PC-9 (cell line): ENCODE results near the gene PRXL2A. TPM values are rescaled to one million over a fixed set of nuclear protein-coding genes. Genes with fewer than 3 reads are reported as not detected.
A peak's percentile ranks its signal among the peaks of the same experiment; 100 is the strongest.

Source experiments
- BruUV-seq: library from RNA; stranded (reverse); fragments of 400-500 nt; replicated peaks from 2 replicates; lab custom pipeline; 2021; lab: Mats Ljungman, UMichigan
- CTCF ChIA-PET: fragments of 300-600 bp; sonication (Branson Sonifier 250); formaldehyde crosslinking; loops from one replicate; lab custom pipeline; 2022; ENCODE audit warnings: antibody characterized with exemption; lab: Charles Lee
- POLR2A ChIA-PET: fragments of 300-600 bp; sonication (Branson Sonifier 250); formaldehyde crosslinking; loops from one replicate; lab custom pipeline; 2022; ENCODE audit warnings: antibody characterized with exemption; ENCODE audit not compliant: unreplicated experiment; lab: Charles Lee
- DNase-seq, 2 experiments: peaks; one replicate each; pipeline versions ENCODE4 v3.0.0 to v3.0.0-alpha.2; 2015 to 2022; ENCODE audit warnings: mixed read lengths in 1 of 2
- H2AFZ ChIP-seq: fragments of 200-600 bp; sonication (generic); 2 replicates; pipeline ENCODE4 v1.8.1; 2017; ENCODE audit warnings: antibody characterized with exemption
- H3F3A ChIP-seq: fragments of 200-600 bp; sonication (generic); 2 replicates; pipeline ENCODE4 v1.8.1; 2017; ENCODE audit warnings: antibody characterized with exemption, mild to moderate bottlenecking, low read depth; ENCODE audit not compliant: insufficient read depth
- H3K27ac ChIP-seq: fragments of 200-600 bp; sonication (generic); 2 replicates; pipeline ENCODE4 v1.6.1; 2016; ENCODE audit warnings: mixed run types
- H3K27me3 ChIP-seq: fragments of 200-600 bp; sonication (generic); 2 replicates; pipeline ENCODE4 v1.6.1; 2016; ENCODE audit warnings: low read depth, mixed run types; ENCODE audit not compliant: insufficient read depth
- H3K36me3 ChIP-seq: fragments of 200-600 bp; sonication (generic); 2 replicates; pipeline ENCODE4 v1.6.1; 2016; ENCODE audit warnings: low read depth, mixed run types
- H3K4me1 ChIP-seq: fragments of 200-600 bp; sonication (generic); replicated peaks from 2 replicates; pipeline ENCODE4 v1.6.1; 2016; ENCODE audit warnings: mixed run types; ENCODE audit not compliant: insufficient read depth
- H3K4me2 ChIP-seq: fragments of 200-600 bp; sonication (generic); 2 replicates; pipeline ENCODE4 v1.6.1; 2017; ENCODE audit warnings: mixed run types
- H3K4me3 ChIP-seq: fragments of 200-600 bp; sonication (generic); 2 replicates; pipeline ENCODE4 v1.6.1; 2016; ENCODE audit warnings: mixed run types
- H3K79me2 ChIP-seq: fragments of 200-600 bp; sonication (generic); 2 replicates; pipeline ENCODE4 v1.6.1; 2017; ENCODE audit warnings: low read depth, mixed run types
- H3K9me2 ChIP-seq: fragments of 200-600 bp; sonication (generic); 2 replicates; pipeline ENCODE4 v1.8.1; 2017; ENCODE audit warnings: mild to moderate bottlenecking; ENCODE audit not compliant: insufficient read depth
- H3K9me3 ChIP-seq: fragments of 200-600 bp; sonication (generic); 2 replicates; pipeline ENCODE4 v1.8.1; 2016; ENCODE audit warnings: low read depth; ENCODE audit not compliant: insufficient read depth
- H4K20me1 ChIP-seq: fragments of 200-600 bp; sonication (generic); 2 replicates; pipeline ENCODE4 v1.8.1; 2017; ENCODE audit not compliant: insufficient read depth
- CTCF ChIP-seq: fragments of 200-600 bp; sonication (generic); conservative IDR thresholded peaks from 2 replicates; pipeline ENCODE4 v1.6.1; 2017; ENCODE audit warnings: mixed run types, antibody characterized with exemption, mild to moderate bottlenecking, moderate library complexity
- EZH2 ChIP-seq: fragments of 200-600 bp; sonication (generic); IDR thresholded peaks from 2 replicates; pipeline ENCODE4 v1.8.0; 2017; ENCODE audit warnings: antibody characterized with exemption, low read depth
- intact Hi-C: fragments of 100-400 bp; cut with micrococcal nuclease; formaldehyde crosslinking; loops from one replicate; pipeline ENCODE4 v1.10.0; 2022; ENCODE audit not compliant: unreplicated experiment
- total RNA-seq: library from RNA; stranded (reverse); gene quantifications from 2 replicates; pipeline ENCODE4 v1.2.3, GENCODE V29; 2021

The PRXL2A gene
- total RNA-seq, 1 experiment from 2014 or later = 88.7 TPM

- ChIA-PET POLR2A (no interaction called here), CTCF (no interaction called here)
- Histone ChIP-seq H3K27me3 (no peaks in the 10 kb centered on the region), H3K9me3 (no peaks in the 10 kb centered on the region), H3K4me1 (peaks cover 27% of the 10 kb centered on the region), H3K4me2 (no peak overlapping the region), H3K36me3 (0 out of 2 replicates have a peak, but pooled peaks cover 28% of the 10 kb centered on the region), H3K4me3 (no peak overlapping the region), H3K9me2 (no peaks in the 10 kb centered on the region), H4K20me1 (no peaks in the 10 kb centered on the region), H3K27ac (no peak overlapping the region), H2AFZ (no peak overlapping the region), H3K79me2 (no peaks in the 10 kb centered on the region), H3F3A (peaks cover 20% of the 10 kb centered on the region)
- intact Hi-C loops = no loop called here
- TF ChIP-seq EZH2 (no peak), CTCF (no peak)
- no TSS peak for BruUV-seq
- DNase-seq = no peak
Measured at GRCh38 chr10:80427541-80427940, 19.2 kb downstream of the PRXL2A start.

DNA sequence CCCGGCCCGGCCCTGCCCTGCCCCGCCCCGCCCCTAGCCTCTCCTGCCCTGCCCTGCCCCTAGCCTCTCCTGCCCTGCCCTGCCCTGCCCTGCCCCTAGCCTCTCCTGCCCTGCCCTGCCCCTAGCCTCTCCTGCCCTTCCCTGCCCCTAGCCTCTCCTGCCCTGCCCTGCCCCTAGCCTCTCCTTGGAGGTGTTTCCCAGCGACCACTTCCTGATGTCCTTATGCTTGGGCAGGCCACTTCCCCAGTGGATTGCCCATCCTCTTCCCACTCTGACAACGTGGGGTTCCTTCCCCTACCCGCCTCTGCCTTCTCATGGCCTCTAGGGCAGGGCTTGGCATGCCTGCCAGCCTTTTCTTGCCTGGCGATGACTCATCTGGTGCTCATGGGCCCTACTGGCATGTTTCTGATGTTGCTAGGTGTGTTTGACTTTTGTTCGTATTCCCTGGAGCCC, 21.2 kb downstream of the PRXL2A start:
- POLR2A ChIA-PET = no interaction called here
- intact Hi-C loops = loop anchor here (1.0 to 2.0 kb wide), 3 partner anchors 21 to 31 kb away; partner anchors contain the start of gene PRXL2A

DNA sequence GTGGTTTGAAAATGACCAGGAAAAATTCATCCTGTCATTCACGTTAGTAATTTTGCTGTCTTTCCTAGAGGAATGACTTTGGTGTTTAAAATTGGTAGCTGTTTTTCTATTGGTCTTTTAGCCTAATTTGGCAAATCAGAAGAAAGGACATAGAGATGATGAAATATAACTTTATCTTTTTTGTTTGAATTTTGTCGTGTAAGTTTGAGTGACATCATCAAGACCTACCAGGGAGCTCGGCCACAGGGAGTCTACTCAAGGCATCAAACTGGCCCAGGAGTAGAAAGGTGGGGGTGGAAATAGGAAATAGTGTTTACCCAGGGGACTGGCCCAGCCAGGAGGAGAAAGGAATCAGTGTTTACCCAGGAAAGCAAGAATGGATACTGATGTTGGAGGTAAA, 24.8 kb downstream of the PRXL2A start:
- TF ChIP-seq EZH2 (no peak), CTCF (no peak)
- Histone ChIP-seq H3K27ac (no peak overlapping the region), H3K9me2 (no peaks in the 10 kb centered on the region), H3K4me1 (peaks cover 54% of the 10 kb centered on the region), H3K79me2 (no peaks in the 10 kb centered on the region), H3K27me3 (no peaks in the 10 kb centered on the region), H4K20me1 (no peaks in the 10 kb centered on the region), H3K36me3 (0 out of 2 replicates have a peak, but pooled peaks cover 13% of the 10 kb centered on the region), H3K4me3 (no peak overlapping the region), H2AFZ (no peak overlapping the region), H3K4me2 (no peak overlapping the region), H3K9me3 (no peaks in the 10 kb centered on the region), H3F3A (peaks cover 55% of the 10 kb centered on the region)
- BruUV-seq = no TSS peak
- ChIA-PET CTCF (no interaction called here), POLR2A (interaction anchor here (0.6 kb wide), 1 partner anchor 945 kb away, joined by 6 read pairs; no protein-coding TSS in a partner anchor)
- intact Hi-C loops = no loop called here
- DNase-seq = no peak

More for the DNA sequence above, 21.2 kb downstream of the PRXL2A start:
- BruUV-seq = no TSS peak
- Histone ChIP-seq H2AFZ (no peak overlapping the region), H4K20me1 (no peaks in the 10 kb centered on the region), H3K27me3 (no peaks in the 10 kb centered on the region), H3F3A (peaks cover 24% of the 10 kb centered on the region), H3K9me3 (no peaks in the 10 kb centered on the region), H3K4me2 (peak overlapping the region; percentile 51), H3K27ac (peak overlapping the region; percentile 30), H3K36me3 (0 out of 2 replicates have a peak, but pooled peaks cover 21% of the 10 kb centered on the region), H3K4me1 (peaks cover 27% of the 10 kb centered on the region), H3K4me3 (no peak overlapping the region), H3K79me2 (no peaks in the 10 kb centered on the region), H3K9me2 (no peaks in the 10 kb centered on the region)
- DNase-seq = peak; percentile 92 to 96
- CTCF ChIA-PET = interaction anchor here (0.6 to 1.3 kb wide), 3 partner anchors 13 to 323 kb away, joined by 4 to 14 read pairs (median 7); no protein-coding TSS in a partner anchor
- TF ChIP-seq CTCF (no peak), EZH2 (no peak)
